Endodermal cell (in vitro differentiated cells): ENCODE data around the gene GRIK4. TPM values are rescaled to one million over a fixed set of nuclear protein-coding genes. Genes with fewer than 3 reads are reported as not detected.
A peak's percentile ranks its signal among the peaks of the same experiment; 100 is the strongest.

Experiments
- DNase-seq: peaks from one replicate; pipeline ENCODE4 v3.0.0-alpha.2; 2017
- H3K27ac ChIP-seq: 2 replicates; pipeline ENCODE4 v1.5.1; 2013; ENCODE audit warnings: mild to moderate bottlenecking, low read depth, low read length, moderate library complexity
- H3K27me3 ChIP-seq: 2 replicates; pipeline ENCODE4 v1.6.1; 2013; ENCODE audit warnings: mild to moderate bottlenecking, low read length, moderate library complexity; ENCODE audit not compliant: insufficient read depth, control insufficient read depth, poor library complexity, severe bottlenecking
- H3K36me3 ChIP-seq: 2 replicates; pipeline ENCODE4 v1.7.0; 2013; ENCODE audit warnings: mild to moderate bottlenecking, low read length, moderate library complexity; ENCODE audit not compliant: control insufficient read depth, insufficient read depth
- H3K4me1 ChIP-seq: one replicate; pipeline ENCODE4 v1.7.0; 2013; ENCODE audit warnings: low read length; ENCODE audit not compliant: control insufficient read depth, insufficient read depth
- H3K4me3 ChIP-seq: 2 replicates; pipeline ENCODE4 v1.5.1; 2013; ENCODE audit warnings: mild to moderate bottlenecking, low read length, moderate library complexity
- H3K9ac ChIP-seq: 2 replicates; pipeline ENCODE4 v1.6.1; 2013; ENCODE audit warnings: mild to moderate bottlenecking, low read length, moderate library complexity; ENCODE audit not compliant: poor library complexity, severe bottlenecking; ENCODE audit errors: extremely low read depth
- H3K9me3 ChIP-seq: 2 replicates; pipeline ENCODE4 v1.6.1; 2013; ENCODE audit warnings: mild to moderate bottlenecking, low read length, moderate library complexity; ENCODE audit not compliant: control insufficient read depth
- H3K27ac Mint-ChIP-seq: 2 replicates; pipeline ENCODE4 v1.8.0; 2020; ENCODE audit warnings: mixed read lengths
- H3K27me3 Mint-ChIP-seq: 2 replicates; pipeline ENCODE4 v1.8.0; 2021; ENCODE audit warnings: mild to moderate bottlenecking, mixed read lengths; ENCODE audit not compliant: insufficient read depth
- H3K36me3 Mint-ChIP-seq: 2 replicates; pipeline ENCODE4 v1.8.0; 2020; ENCODE audit warnings: low read depth, mixed read lengths
- H3K4me1 Mint-ChIP-seq: 2 replicates; pipeline ENCODE4 v1.8.0; 2020; ENCODE audit warnings: mixed read lengths
- H3K4me3 Mint-ChIP-seq: 2 replicates; pipeline ENCODE4 v1.8.0; 2020; ENCODE audit warnings: mild to moderate bottlenecking, moderate library complexity, mixed read lengths
- H3K9me3 Mint-ChIP-seq: 2 replicates; pipeline ENCODE4 v1.8.0; 2020; ENCODE audit warnings: mild to moderate bottlenecking, mixed read lengths
- WGBS, 2 experiments: methylation state at CpG; one replicate each; pipeline versions ENCODE4 v1.1.5 to v1.1.7; 2013; ENCODE audit warnings: missing lambda C conversion rate in 2 of 2, mixed read lengths in 1 of 2; ENCODE audit not compliant: insufficient coverage in 1 of 2, insufficient read length in 1 of 2; 5-methylcytosine and 5-hydroxymethylcytosine counted together
- total RNA-seq, 2 donors: library from RNA; stranded (reverse); fragmentation: NEBNext Ultra II Directional in 1 of 2; extraction: Animal tissue kit (Norgen Biotek cat#: 25700) in 1 of 2; gene quantifications; 2 replicates in 1 of 2; 3 replicates in 1 of 2; pipeline ENCODE4 v1.2.1, GENCODE V29; 2021
- TF ChIP-seq, protein P1 (sequence below): fragments of 200-600 bp; sonication (generic); conservative IDR thresholded peaks from 2 replicates; pipeline ENCODE4 v1.5.0; 2021; ENCODE audit warnings: antibody characterized with exemption, mild to moderate bottlenecking

Gene GRIK4
- total RNA-seq, 2 donors from 2014 or later = 1.7 to 3.5 TPM

DNA sequence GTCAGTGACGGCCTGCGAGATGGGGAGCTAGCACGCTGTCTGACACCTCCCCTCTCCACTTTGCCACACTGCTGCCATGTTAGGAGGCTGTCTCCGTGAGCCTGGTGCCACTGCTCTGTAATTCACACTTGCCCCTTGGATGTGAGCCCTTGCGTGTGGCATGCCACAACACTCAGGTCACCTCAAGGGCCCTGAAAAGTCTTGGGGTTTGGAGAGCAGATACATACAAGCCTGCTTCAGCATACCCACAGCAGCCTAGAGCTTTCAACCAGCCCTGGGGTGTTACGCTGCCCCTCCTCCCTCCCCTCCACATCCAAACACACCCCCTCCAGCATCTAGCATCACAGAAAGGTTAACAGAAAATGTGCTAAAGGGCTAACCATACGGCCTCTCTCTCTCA is 442.8 kb downstream of the GRIK4 start:
- Mint-ChIP-seq H3K27ac (no peak overlapping the region), H3K36me3 (no peaks in the 10 kb centered on the region), H3K9me3 (no peaks in the 10 kb centered on the region), H3K27me3 (peaks cover 2% of the 10 kb centered on the region), H3K4me1 (peaks cover 9% of the 10 kb centered on the region), H3K4me3 (no peak overlapping the region)
- Histone ChIP-seq H3K27me3 (no peaks in the 10 kb centered on the region), H3K9me3 (no peaks in the 10 kb centered on the region), H3K27ac (no peak overlapping the region), H3K36me3 (no peaks in the 10 kb centered on the region), H3K4me1 (no peaks in the 10 kb centered on the region), H3K4me3 (no peak overlapping the region), H3K9ac (no peak overlapping the region)
- WGBS, 2 experiments = 95% methylated on average over 6 of the region's 7 CpGs; no CpG with 5 or more reads in 1 of the 2 experiments
- no peak for DNase-seq
- TF ChIP-seq, protein P1, sequence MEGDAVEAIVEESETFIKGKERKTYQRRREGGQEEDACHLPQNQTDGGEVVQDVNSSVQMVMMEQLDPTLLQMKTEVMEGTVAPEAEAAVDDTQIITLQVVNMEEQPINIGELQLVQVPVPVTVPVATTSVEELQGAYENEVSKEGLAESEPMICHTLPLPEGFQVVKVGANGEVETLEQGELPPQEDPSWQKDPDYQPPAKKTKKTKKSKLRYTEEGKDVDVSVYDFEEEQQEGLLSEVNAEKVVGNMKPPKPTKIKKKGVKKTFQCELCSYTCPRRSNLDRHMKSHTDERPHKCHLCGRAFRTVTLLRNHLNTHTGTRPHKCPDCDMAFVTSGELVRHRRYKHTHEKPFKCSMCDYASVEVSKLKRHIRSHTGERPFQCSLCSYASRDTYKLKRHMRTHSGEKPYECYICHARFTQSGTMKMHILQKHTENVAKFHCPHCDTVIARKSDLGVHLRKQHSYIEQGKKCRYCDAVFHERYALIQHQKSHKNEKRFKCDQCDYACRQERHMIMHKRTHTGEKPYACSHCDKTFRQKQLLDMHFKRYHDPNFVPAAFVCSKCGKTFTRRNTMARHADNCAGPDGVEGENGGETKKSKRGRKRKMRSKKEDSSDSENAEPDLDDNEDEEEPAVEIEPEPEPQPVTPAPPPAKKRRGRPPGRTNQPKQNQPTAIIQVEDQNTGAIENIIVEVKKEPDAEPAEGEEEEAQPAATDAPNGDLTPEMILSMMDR = no peak

DNA sequence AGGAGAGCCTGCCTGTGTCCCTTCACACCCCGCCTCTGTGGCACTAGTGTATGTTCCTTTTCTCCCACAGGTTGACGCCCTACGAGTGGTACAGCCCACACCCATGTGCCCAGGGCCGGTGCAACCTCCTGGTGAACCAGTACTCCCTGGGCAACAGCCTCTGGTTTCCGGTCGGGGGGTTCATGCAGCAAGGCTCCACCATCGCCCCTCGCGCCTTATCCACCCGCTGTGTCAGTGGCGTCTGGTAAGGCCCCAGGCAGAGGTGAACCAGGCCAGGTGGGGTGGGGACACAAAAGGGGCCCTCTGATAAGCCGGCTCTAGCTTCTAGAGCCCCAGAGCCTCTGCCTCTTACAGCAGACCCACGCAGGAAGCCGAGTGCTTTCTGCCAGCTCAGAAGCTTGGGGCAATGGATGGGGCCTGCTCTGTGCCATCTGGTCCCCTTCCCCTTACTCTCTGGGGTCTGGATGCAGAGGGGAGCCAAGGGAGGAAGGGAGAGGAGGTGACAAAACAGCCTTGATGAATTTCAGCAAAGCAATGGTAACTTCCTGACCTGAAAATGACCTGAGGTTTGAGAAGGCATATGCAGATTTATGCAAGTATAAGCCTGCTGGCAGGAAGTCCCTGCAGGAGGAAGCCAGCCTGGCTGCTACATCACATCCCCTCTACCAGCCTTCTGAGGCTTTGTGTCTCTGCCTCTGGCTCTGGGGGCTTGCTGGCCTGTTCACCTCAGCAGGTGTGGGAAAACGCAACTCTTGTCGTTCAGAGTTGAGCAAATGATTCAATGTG is 445.4 kb downstream of the GRIK4 start:
- WGBS, 2 experiments = 80 to 82% methylated on average over 6 to 16 of the region's 16 CpGs
- no peaks in the 10 kb centered on the region for H3K36me3 Mint-ChIP-seq
- no peaks in the 10 kb centered on the region for H3K9me3 Mint-ChIP-seq
- Histone ChIP-seq H3K4me1 (no peaks in the 10 kb centered on the region), H3K27me3 (no peaks in the 10 kb centered on the region), H3K36me3 (no peaks in the 10 kb centered on the region), H3K4me3 (no peak overlapping the region), H3K9me3 (no peaks in the 10 kb centered on the region), H3K27ac (no peak overlapping the region), H3K9ac (no peak overlapping the region)
- H3K27ac Mint-ChIP-seq = no peak overlapping the region
- TF ChIP-seq, protein P1 = no peak
- peaks cover 9% of the 10 kb centered on the region for H3K4me1 Mint-ChIP-seq
- no peak overlapping the region for H3K4me3 Mint-ChIP-seq
- peak; percentile 83 for DNase-seq
- H3K27me3 Mint-ChIP-seq = peaks cover 2% of the 10 kb centered on the region

DNA sequence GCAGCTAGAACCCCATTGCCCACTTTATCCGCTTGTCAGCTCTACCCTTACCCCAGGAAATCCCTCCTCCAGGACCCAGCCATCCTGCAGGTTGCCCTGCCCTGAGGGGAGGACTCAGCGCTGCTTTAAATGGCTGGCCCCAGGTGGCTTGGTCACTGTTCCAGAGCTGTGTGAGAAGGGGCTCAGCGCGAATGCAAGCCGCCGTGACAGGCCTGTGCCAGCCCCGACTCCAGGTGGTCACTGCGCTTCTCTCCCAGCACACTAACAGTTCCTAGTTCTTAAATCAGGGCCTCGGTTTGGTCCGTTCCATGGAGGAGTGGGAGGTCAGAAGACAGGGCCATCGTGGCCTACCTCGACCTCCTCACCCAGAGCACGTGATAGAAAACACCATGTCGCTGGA is 446.6 kb downstream of the GRIK4 start:
- H3K27me3 Mint-ChIP-seq = peaks cover 2% of the 10 kb centered on the region
- H3K9me3 Mint-ChIP-seq = no peaks in the 10 kb centered on the region
- H3K4me3 Mint-ChIP-seq = no peak overlapping the region
- no peak overlapping the region for H3K9ac ChIP-seq
- no peak overlapping the region for H3K4me3 ChIP-seq
- no peak for DNase-seq
- 91 to 95% methylated on average over 6 to 14 of the region's 14 CpGs for WGBS, 2 experiments
- TF ChIP-seq, protein P1 = no peak
- H3K36me3 Mint-ChIP-seq = no peaks in the 10 kb centered on the region
- peaks cover 5% of the 10 kb centered on the region for H3K4me1 Mint-ChIP-seq
- no peaks in the 10 kb centered on the region for H3K4me1 ChIP-seq
- H3K27ac ChIP-seq = no peak overlapping the region
- H3K9me3 ChIP-seq = no peaks in the 10 kb centered on the region
- H3K27me3 ChIP-seq = no peaks in the 10 kb centered on the region
- H3K27ac Mint-ChIP-seq = no peak overlapping the region
- H3K36me3 ChIP-seq = no peaks in the 10 kb centered on the region
